Upper lobe of left lung (tissue), 4 donors: ENCODE data around the gene ZAP70.

Source experiments
- CTCF ChIP-seq, 6 experiments: fragments of 450-650 bp in 4 of 6; fragments of 200-600 bp in 2 of 6; sonication (generic) in 2 of 6; IDR thresholded peaks; one replicate each; pipeline ENCODE4 v1.5.1; 2016 to 2019; ENCODE audit warnings: antibody characterized with exemption in 6 of 6
- EP300 ChIP-seq, 4 donors: sonication (generic); formaldehyde crosslinking; IDR thresholded peaks; one replicate each; pipeline ENCODE4 v1.5.1; 2017; ENCODE audit warnings: antibody characterized with exemption in 4 of 4, control low read depth in 2 of 4
- POLR2A ChIP-seq, 4 donors: fragments of 450-650 bp; IDR thresholded peaks; one replicate each; pipeline ENCODE4 v1.5.1; 2016 to 2017; ENCODE audit warnings: antibody characterized with exemption in 4 of 4, mild to moderate bottlenecking in 2 of 4
- POLR2AphosphoS5 ChIP-seq, 2 donors: sonication (generic); formaldehyde crosslinking; IDR thresholded peaks; one replicate each; pipeline ENCODE4 v1.5.1; 2017; ENCODE audit warnings: antibody characterized with exemption in 2 of 2

GRCh38 chr2:97759727-97760407, 46.5 kb downstream of the ZAP70 start:
- TF ChIP-seq POLR2A (IDR thresholded peaks at IDR 0.05) (no peak), POLR2AphosphoS5 (IDR thresholded peaks at IDR 0.05) (no peak), CTCF (IDR thresholded peaks at IDR 0.05) (no peak), EP300 (IDR thresholded peaks at IDR 0.05) (no peak)
